GM06990 (cell line): ENCODE measurements around the gene SLK.

Source experiments
- DNase-seq: peaks from one replicate; pipeline ENCODE4 v3.0.0-alpha.2; 2011; ENCODE audit not compliant: insufficient read length; ENCODE audit errors: extremely low read depth
- H3K27me3 ChIP-seq: replicated peaks from 2 replicates; pipeline ENCODE4 v1.6.0; 2011; ENCODE audit warnings: low read length; ENCODE audit not compliant: control insufficient read depth, insufficient read depth
- H3K36me3 ChIP-seq: 2 replicates; pipeline ENCODE4 v1.5.1; 2011; ENCODE audit warnings: low read length; ENCODE audit not compliant: control insufficient read depth, insufficient read depth
- H3K4me3 ChIP-seq: replicated peaks from 2 replicates; pipeline ENCODE4 v1.5.1; 2011; ENCODE audit warnings: low read depth, mild to moderate bottlenecking, control low read depth, low read length
- TF ChIP-seq, protein P1 (sequence below): IDR thresholded peaks from 2 replicates; pipeline ENCODE4 v1.5.1; 2011; ENCODE audit warnings: low read length, control low read depth, mild to moderate bottlenecking, inconsistent platforms; ENCODE audit not compliant: insufficient read depth, poor library complexity, severe bottlenecking

The SLK gene

DNA sequence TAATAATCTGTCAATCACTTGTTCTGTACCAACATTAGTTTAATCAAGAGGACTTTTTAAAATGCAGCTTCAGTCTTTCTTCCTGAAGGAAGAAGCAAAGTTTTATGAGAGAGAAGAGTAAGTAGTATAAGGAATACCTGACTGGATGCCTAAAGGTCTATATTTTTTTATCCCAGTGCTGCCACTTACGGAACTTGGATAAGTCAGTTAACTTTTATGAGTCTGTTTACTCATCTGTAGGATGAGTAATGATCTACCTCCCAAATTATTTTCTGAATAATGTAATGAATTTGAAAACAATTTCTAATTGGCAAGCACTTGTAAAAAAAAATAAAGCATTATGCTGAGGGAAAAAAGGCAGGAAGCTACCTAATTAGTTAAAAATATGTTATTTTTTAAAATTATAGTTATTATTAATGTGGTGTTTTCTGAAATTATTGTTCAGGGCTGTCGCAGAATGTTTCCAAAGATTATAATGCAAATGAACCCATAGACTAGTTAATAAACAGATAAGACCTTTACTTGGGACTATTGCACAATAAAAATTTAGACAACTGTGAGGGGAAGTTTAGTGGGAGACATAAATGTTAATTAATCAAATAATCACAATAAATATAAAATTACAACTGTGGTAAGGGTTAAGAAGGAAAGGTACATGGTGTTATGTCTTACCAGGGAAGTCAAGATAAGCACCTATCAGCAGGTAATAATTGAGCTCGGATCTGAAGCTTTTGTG lies 24.6 kb downstream of the SLK start:
- Histone ChIP-seq H3K27me3 (no peaks in the 10 kb centered on the region), H3K4me3 (no peak overlapping the region), H3K36me3 (no peaks in the 10 kb centered on the region)
- DNase-seq: no peak
- TF ChIP-seq, protein P1, sequence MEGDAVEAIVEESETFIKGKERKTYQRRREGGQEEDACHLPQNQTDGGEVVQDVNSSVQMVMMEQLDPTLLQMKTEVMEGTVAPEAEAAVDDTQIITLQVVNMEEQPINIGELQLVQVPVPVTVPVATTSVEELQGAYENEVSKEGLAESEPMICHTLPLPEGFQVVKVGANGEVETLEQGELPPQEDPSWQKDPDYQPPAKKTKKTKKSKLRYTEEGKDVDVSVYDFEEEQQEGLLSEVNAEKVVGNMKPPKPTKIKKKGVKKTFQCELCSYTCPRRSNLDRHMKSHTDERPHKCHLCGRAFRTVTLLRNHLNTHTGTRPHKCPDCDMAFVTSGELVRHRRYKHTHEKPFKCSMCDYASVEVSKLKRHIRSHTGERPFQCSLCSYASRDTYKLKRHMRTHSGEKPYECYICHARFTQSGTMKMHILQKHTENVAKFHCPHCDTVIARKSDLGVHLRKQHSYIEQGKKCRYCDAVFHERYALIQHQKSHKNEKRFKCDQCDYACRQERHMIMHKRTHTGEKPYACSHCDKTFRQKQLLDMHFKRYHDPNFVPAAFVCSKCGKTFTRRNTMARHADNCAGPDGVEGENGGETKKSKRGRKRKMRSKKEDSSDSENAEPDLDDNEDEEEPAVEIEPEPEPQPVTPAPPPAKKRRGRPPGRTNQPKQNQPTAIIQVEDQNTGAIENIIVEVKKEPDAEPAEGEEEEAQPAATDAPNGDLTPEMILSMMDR: no peak

DNA sequence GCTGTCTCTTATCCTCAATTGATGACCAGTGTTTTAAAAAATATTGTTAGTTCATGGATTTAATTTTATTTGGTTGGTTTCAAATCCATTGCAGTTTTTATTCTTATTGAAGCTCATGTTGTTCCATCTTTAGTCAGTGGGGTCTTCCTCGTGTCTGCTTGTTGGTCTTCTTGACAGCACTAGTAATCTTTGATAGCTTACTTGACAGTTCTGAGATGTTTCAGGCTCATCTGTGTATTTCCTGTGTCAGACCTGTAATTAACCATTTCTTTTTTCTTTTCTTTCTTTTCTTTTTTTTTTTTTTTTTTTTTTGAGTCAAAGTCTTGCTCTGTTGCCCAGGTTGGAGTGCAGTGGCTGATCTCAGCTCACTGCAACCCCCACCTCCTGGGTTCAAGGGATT lies 28.2 kb downstream of the SLK start:
- Histone ChIP-seq H3K27me3 (no peaks in the 10 kb centered on the region), H3K4me3 (no peak overlapping the region), H3K36me3 (no peaks in the 10 kb centered on the region)
- TF ChIP-seq, protein P1: no peak
- no peak for DNase-seq

DNA sequence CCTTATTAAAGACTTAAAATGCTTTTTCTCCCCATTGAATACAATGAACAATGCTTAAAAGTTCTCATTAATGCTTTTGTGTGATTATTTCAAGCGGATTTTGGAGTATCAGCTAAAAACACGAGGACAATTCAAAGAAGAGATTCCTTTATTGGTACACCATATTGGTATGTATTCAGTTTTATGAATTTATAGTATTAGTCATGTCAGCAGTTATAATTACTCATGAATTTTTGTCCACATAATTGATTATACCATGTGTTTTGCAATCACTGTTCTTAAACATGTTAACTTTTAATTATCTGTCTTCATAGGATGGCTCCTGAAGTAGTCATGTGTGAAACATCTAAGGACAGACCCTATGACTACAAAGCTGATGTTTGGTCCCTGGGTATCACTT lies 31.9 kb downstream of the SLK start:
- TF ChIP-seq, protein P1: no peak
- Histone ChIP-seq H3K27me3 (no peaks in the 10 kb centered on the region), H3K36me3 (no peaks in the 10 kb centered on the region; the same call in none of the 2 replicates), H3K4me3 (no peak overlapping the region)
- no peak for DNase-seq

DNA sequence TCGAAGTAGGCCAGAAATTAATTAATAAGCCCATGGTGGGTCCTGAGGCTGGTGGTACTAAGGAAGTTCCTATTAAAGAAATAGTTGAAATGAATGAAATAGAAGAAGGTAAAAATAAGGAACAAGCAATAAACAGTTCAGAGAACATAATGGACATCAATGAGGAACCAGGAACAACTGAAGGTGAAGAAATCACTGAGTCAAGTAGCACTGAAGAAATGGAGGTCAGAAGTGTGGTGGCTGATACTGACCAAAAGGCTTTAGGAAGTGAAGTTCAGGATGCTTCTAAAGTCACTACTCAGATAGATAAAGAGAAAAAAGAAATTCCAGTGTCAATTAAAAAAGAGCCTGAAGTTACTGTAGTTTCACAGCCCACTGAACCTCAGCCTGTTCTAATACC lies 36.0 kb downstream of the SLK start:
- Histone ChIP-seq H3K36me3 (peaks cover 1% of the 10 kb centered on the region), H3K4me3 (no peak overlapping the region), H3K27me3 (no peaks in the 10 kb centered on the region)
- no peak for DNase-seq
- TF ChIP-seq, protein P1: no peak

DNA sequence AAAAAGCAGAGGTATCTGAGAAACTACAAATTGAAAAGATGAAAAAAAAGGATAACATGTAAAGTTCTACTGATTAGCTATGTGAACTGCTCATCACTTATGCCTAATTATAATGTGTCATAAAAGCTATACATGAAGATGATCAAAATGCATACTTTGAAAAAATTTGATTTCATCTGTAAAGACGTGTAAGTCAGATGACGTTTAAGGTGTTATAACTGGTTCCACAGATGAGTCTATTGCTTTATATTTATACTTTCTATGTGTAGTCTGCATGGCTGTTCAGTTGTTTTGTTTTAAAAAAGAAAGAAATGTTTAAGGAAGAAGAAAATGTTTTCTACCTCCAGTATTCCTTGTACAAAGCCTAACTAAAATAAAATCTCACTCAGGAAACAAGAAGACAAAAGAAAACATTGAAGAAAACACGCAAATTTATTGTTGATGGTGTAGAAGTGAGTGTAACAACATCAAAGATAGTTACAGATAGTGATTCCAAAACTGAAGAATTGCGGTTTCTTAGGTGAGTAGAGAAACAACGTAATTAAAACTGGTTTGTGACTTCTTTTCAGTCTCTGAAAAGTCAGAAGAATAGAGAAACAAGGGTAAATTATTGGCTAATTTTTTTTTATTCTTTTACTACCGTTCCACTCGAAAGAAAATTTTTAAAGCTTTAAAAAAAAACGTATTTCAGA lies 38.4 kb downstream of the SLK start:
- peaks cover 1% of the 10 kb centered on the region for H3K36me3 ChIP-seq
- no peaks in the 10 kb centered on the region for H3K27me3 ChIP-seq
- no peak overlapping the region for H3K4me3 ChIP-seq
- no peak for DNase-seq
- TF ChIP-seq, protein P1: no peak
